Fibroblast of lung (primary cell): Measurements from ENCODE around the gene ABCA7. TPM values are rescaled to one million over a fixed set of nuclear protein-coding genes. Genes with fewer than 3 reads are reported as not detected.
A peak's percentile ranks its signal among the peaks of the same experiment; 100 is the strongest.
"Not testable (repeated sequence)": the region's sequence is repeated elsewhere in the genome, so short reads cannot be mapped to it uniquely, and the experiment has no call there.

ENCODE experiments used
- DNase-seq, 2 donors: peaks; one replicate each; pipeline versions ENCODE4 v3.0.0 to v3.0.0-alpha.2; 2010; ENCODE audit warnings: low read depth in 2 of 2
- H2AFZ ChIP-seq: 2 replicates; pipeline ENCODE4 v1.5.1; 2012; ENCODE audit warnings: low read length, control low read depth, inconsistent platforms
- H3K27ac ChIP-seq: 2 replicates; pipeline ENCODE4 v1.5.1; 2011; ENCODE audit warnings: low read length, control low read depth; ENCODE audit not compliant: insufficient read depth
- H3K27me3 ChIP-seq: 2 replicates; pipeline ENCODE4 v1.5.1; 2011; ENCODE audit warnings: mild to moderate bottlenecking, low read length; ENCODE audit not compliant: control insufficient read depth, insufficient read depth
- H3K36me3 ChIP-seq: 2 replicates; pipeline ENCODE4 v1.5.1; 2011; ENCODE audit warnings: low read length; ENCODE audit not compliant: control insufficient read depth, insufficient read depth
- H3K4me1 ChIP-seq: 2 replicates; pipeline ENCODE4 v1.5.1; 2011; ENCODE audit warnings: low read length; ENCODE audit not compliant: control insufficient read depth, insufficient read depth; ENCODE audit errors: extremely low read depth
- H3K4me2 ChIP-seq: 2 replicates; pipeline ENCODE4 v1.5.1; 2011; ENCODE audit warnings: low read length, control low read depth; ENCODE audit not compliant: insufficient read depth; ENCODE audit errors: extremely low read depth
- H3K4me3 ChIP-seq, 4 experiments: fragments of 200-600 bp in 1 of 4; sonication (generic) in 1 of 4; replicated peaks in 1 of 4; 2 replicates each; pipeline ENCODE4 v1.5.1; 2011 to 2016; ENCODE audit warnings: low read length in 4 of 4, low read depth in 3 of 4, mild to moderate bottlenecking in 3 of 4, control low read depth in 2 of 4, inconsistent platforms in 1 of 4, mixed read lengths in 1 of 4; ENCODE audit not compliant: insufficient read depth in 1 of 4; ENCODE audit errors: control extremely low read depth in 1 of 4
- H3K79me2 ChIP-seq: 2 replicates; pipeline ENCODE4 v1.5.1; 2012; ENCODE audit warnings: mild to moderate bottlenecking, low read length, inconsistent platforms; ENCODE audit not compliant: control insufficient read depth, insufficient read depth
- H3K9ac ChIP-seq: 2 replicates; pipeline ENCODE4 v1.5.1; 2011; ENCODE audit warnings: mild to moderate bottlenecking, low read length, control low read depth; ENCODE audit not compliant: insufficient read depth
- H3K9me3 ChIP-seq: 2 replicates; pipeline ENCODE4 v1.5.1; 2012; ENCODE audit warnings: low read depth, low read length; ENCODE audit not compliant: control insufficient read depth, insufficient read depth
- H4K20me1 ChIP-seq: 2 replicates; pipeline ENCODE4 v1.5.1; 2011; ENCODE audit warnings: low read length; ENCODE audit not compliant: control insufficient read depth, insufficient read depth; ENCODE audit errors: extremely low read depth
- EZH2 ChIP-seq: IDR thresholded peaks from 2 replicates; pipeline ENCODE4 v1.5.1; 2012; ENCODE audit warnings: low read length, control low read depth, mild to moderate bottlenecking; ENCODE audit errors: missing control alignments
- polyA plus RNA-seq, 2 donors: library from polyadenylated mRNA; depleted of rRNA in 1 of 2; stranded (reverse) in 1 of 2; unstranded in 1 of 2; fragments of >200 nt; gene quantifications; 2 replicates each; pipeline ENCODE4 v1.2.1, GENCODE V29; 2011 to 2012; ENCODE audit warnings: missing spikeins in 1 of 2
- total RNA-seq: library from RNA; depleted of rRNA; stranded (reverse); fragments of >200 nt; gene quantifications from 2 replicates; pipeline ENCODE4 v1.2.1, GENCODE V29; 2014
- TF ChIP-seq, protein P1 (sequence below), 2 donors: IDR thresholded peaks in 1 of 2; conservative IDR thresholded peaks in 1 of 2; 1 replicate in 1 of 2; 2 replicates in 1 of 2; pipeline ENCODE4 v1.5.1; 2011 to 2012; ENCODE audit warnings: low read length in 2 of 2, control low read depth in 1 of 2, inconsistent platforms in 1 of 2, low read depth in 1 of 2, mild to moderate bottlenecking in 1 of 2

Gene ABCA7
- total and polyA plus RNA-seq, 2 donors (not counting 1 experiment from before 2014, with no cell fraction given), result 2.2 to 9.7 TPM

DNA sequence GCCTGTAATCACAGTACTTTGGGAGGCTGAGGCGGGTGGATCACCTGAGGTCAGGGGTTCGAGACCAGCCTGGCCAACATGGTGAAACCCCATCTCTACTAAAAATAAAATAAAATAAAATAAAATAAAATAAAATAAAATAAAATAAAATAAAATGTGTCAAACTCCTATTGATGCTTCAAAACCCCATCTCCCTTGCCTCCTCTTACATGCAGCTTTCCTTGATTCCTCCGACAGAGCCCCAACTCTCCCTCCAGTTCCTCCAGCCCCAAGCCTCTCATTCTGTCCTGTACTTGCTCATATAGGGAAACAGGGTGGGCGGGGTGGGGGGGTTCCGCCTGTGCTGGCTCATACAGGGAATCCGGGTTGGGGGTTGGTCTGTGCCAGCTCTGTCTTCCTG lies 14.8 kb upstream of the ABCA7 start:
- not testable (repeated sequence) for H2AFZ ChIP-seq

DNA sequence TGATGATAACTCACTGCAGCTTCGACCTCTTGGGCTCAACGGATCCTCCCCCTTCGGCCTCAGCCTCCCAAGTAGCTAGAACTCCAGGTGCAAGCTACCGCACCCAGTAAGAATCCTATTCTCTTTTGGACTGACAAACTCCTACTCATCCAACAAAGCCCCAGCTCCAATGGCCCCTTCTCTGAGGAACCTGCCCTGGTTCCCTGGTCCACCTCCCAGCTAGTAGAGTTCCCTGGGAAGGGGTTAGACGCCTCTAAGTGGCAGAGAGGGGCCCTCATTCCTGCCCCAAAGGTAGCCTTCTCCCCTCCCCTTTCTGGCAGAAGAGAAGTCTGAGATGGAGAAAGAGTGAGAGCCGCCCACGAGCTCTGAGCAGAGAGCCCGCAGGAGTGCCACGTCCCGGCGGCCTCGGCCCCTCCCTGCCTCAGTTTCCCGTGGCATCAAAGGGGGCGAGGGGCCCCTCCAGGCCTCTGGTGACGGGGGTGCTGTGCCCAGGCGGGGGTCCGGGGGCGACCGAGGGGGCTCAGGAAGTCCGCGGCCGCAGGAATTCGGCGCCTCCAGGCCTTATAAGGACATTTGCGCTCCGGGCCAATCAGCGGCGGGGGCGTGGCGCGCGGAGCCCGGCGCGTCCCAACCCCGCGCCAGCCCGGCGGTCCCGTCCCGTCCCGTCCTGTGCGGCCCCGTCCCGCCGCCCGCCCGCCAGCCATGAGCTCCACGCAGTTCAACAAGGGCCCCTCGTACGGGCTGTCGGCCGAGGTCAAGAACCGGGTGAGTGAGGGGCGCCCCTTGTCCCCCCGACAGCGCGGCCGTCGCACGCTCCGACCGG lies 13.7 kb upstream of the ABCA7 start, which contains the start of gene CNN2:
Gene CNN2 (plus strand): TSS at position 649 of the 823 bp plus-strand sequence. CDS start 54 bp downstream, at position 703.
- H2AFZ ChIP-seq, result no peak within 1 kb of the TSS
- H3K9me3 ChIP-seq, result no peaks in the 10 kb centered on the region
- peaks cover 44% of the 10 kb centered on the region for H3K79me2 ChIP-seq
- H3K27ac ChIP-seq, result peak within 1 kb of the TSS; percentile 95
- peak; percentile 77 for DNase-seq
- no peaks in the 10 kb centered on the region for H3K27me3 ChIP-seq
- H3K4me3 ChIP-seq, result peak within 1 kb of the TSS; percentile 76 to 97 (median 88)
- H4K20me1 ChIP-seq, result no peaks in the 10 kb centered on the region
- TF ChIP-seq EZH2, result no peak
- TF ChIP-seq, protein P1, sequence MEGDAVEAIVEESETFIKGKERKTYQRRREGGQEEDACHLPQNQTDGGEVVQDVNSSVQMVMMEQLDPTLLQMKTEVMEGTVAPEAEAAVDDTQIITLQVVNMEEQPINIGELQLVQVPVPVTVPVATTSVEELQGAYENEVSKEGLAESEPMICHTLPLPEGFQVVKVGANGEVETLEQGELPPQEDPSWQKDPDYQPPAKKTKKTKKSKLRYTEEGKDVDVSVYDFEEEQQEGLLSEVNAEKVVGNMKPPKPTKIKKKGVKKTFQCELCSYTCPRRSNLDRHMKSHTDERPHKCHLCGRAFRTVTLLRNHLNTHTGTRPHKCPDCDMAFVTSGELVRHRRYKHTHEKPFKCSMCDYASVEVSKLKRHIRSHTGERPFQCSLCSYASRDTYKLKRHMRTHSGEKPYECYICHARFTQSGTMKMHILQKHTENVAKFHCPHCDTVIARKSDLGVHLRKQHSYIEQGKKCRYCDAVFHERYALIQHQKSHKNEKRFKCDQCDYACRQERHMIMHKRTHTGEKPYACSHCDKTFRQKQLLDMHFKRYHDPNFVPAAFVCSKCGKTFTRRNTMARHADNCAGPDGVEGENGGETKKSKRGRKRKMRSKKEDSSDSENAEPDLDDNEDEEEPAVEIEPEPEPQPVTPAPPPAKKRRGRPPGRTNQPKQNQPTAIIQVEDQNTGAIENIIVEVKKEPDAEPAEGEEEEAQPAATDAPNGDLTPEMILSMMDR (conservative IDR thresholded peaks at IDR 0.05 in 1 of 2, IDR thresholded peaks at IDR 0.05 in 1 of 2; ENCODE audit: low read depth in 1 of 2, low read length in 2 of 2), result no peak
- peaks cover 10% of the 10 kb centered on the region for H3K36me3 ChIP-seq
- H3K4me2 ChIP-seq, result peak within 1 kb of the TSS; percentile 93
- H3K9ac ChIP-seq, result peak within 1 kb of the TSS; percentile 76
- peaks cover 10% of the 10 kb centered on the region for H3K4me1 ChIP-seq

More for the DNA sequence above, 14.8 kb upstream of the ABCA7 start:
- H3K36me3 ChIP-seq, H3K9ac ChIP-seq, DNase-seq, H3K27me3 ChIP-seq, H3K27ac ChIP-seq, H3K4me3 ChIP-seq, H3K9me3 ChIP-seq, H4K20me1 ChIP-seq, H3K4me2 ChIP-seq: not testable (repeated sequence)
- Histone ChIP-seq H3K79me2 (peaks cover 43% of the 10 kb centered on the region), H3K4me1 (peaks cover 10% of the 10 kb centered on the region)

DNA sequence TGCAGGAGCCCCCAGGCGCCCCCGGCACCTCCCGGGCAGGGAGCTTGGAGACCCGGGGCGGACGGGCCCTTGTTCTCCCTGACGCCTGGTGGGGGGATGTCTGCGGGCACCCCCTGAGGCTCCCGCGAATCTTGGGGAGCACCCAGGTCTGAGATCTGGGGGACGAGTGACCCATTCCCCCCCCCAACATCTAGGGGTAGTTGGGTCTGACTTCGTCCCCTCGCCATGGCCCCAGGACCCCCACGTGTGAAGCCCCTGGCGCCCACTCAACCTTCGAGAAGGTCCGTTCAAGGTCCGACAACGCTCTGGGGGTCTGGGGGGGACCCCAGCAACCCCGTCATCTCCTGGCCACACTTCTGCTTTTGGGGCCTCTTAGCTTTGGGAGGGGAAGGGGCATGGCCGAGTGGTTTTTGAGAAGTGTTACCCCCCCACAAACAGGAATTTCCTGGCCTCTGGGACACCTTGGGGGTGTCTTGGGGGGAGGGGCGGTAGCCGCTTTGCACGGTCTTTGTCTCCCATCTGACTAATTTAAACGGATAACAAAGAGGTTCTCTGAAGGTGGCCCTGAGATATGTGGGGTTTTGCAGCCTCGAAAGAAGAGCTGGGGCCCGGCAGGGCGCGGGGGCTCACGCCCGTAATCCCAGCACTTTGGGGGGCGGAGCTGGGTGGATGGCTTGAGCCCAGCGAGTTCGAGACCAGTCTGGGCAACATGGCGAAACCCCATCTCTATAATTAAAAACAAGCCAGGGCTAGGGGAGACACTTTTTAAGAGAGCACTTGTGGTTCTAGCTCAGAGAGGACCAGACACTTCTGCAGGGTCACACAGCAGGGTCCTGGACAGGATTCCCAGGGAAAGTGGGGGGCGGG lies 12.9 kb upstream of the ABCA7 start:
- H2AFZ ChIP-seq, result no peak overlapping the region
- peaks cover 10% of the 10 kb centered on the region for H3K36me3 ChIP-seq
- peak overlapping the region; percentile 93 for H3K4me2 ChIP-seq
- H3K79me2 ChIP-seq, result peaks cover 45% of the 10 kb centered on the region
- H3K4me3 ChIP-seq, result peak overlapping the region; percentile 76 to 97 (median 88)
- H3K27me3 ChIP-seq, result no peaks in the 10 kb centered on the region
- H3K4me1 ChIP-seq, result peaks cover 10% of the 10 kb centered on the region
- no peak for TF ChIP-seq EZH2
- TF ChIP-seq, protein P1 (conservative IDR thresholded peaks at IDR 0.05 in 1 of 2, IDR thresholded peaks at IDR 0.05 in 1 of 2; ENCODE audit: low read depth in 1 of 2, low read length in 2 of 2), result no peak
- no peaks in the 10 kb centered on the region for H3K9me3 ChIP-seq
- H4K20me1 ChIP-seq, result no peaks in the 10 kb centered on the region
- peak overlapping the region; percentile 95 for H3K27ac ChIP-seq
- H3K9ac ChIP-seq, result peak overlapping the region; percentile 76
- no peak for DNase-seq
